CD4-positive, alpha-beta T cell (primary cell): ENCODE results near the gene CDH8. TPM values are rescaled to one million over a fixed set of nuclear protein-coding genes. Genes with fewer than 3 reads are reported as not detected.

Experiments
- ATAC-seq: fragments of 200-7000 bp; cut with Tn5 transposase; one replicate; pipeline ENCODE4 v1.10.0; 2022; ENCODE audit warnings: mild to moderate bottlenecking; ENCODE audit not compliant: poor library complexity
- CTCF ChIA-PET: fragments of 350-600 bp; sonication (Branson Sonifier 250); formaldehyde crosslinking; loops from one replicate; lab custom pipeline; 2021; ENCODE audit warnings: antibody characterized with exemption, inconsistent platforms; lab: Charles Lee
- POLR2A ChIA-PET: fragments of 350-600 bp; sonication (Branson Sonifier 250); formaldehyde crosslinking; loops from one replicate; lab custom pipeline; 2021; ENCODE audit warnings: antibody characterized with exemption, inconsistent platforms; lab: Charles Lee
- DNase-seq, 14 experiments: peaks; one replicate each; pipeline ENCODE4 v3.0.0-alpha.2; 2013 to 2020; ENCODE audit warnings: mixed read lengths in 2 of 14
- H3K27ac ChIP-seq, 2 donors: one replicate each; pipeline versions ENCODE4 v1.5.1 to v1.7.0; 2013; ENCODE audit warnings: low read length in 2 of 2, low read depth in 1 of 2, mild to moderate bottlenecking in 1 of 2
- H3K27me3 ChIP-seq, 2 experiments: 1 replicate in 1 of 2; 2 replicates in 1 of 2; pipeline versions ENCODE4 v1.6.1 to v1.7.0; 2013; ENCODE audit warnings: low read length in 2 of 2, control low read depth in 1 of 2, mild to moderate bottlenecking in 1 of 2, moderate library complexity in 1 of 2; ENCODE audit not compliant: insufficient read depth in 2 of 2, control insufficient read depth in 1 of 2
- H3K36me3 ChIP-seq: one replicate; pipeline ENCODE4 v1.6.1; 2013; ENCODE audit warnings: low read length, control low read depth; ENCODE audit not compliant: insufficient read depth
- H3K4me1 ChIP-seq: one replicate; pipeline ENCODE4 v1.6.1; 2013; ENCODE audit warnings: low read length, control low read depth; ENCODE audit not compliant: insufficient read depth
- H3K4me3 ChIP-seq: one replicate; pipeline ENCODE4 v1.5.1; 2013; ENCODE audit warnings: mild to moderate bottlenecking, low read length, moderate library complexity
- H3K9me3 ChIP-seq, 2 experiments: 1 replicate in 1 of 2; 2 replicates in 1 of 2; pipeline versions ENCODE4 v1.6.1 to v1.7.0; 2013; ENCODE audit warnings: low read length in 2 of 2, mild to moderate bottlenecking in 2 of 2, control low read depth in 1 of 2, moderate library complexity in 1 of 2; ENCODE audit not compliant: control insufficient read depth in 1 of 2, insufficient read depth in 1 of 2
- H3K27ac Mint-ChIP-seq: one replicate; pipeline ENCODE4 v1.8.0; 2020; ENCODE audit warnings: mixed read lengths
- H3K27me3 Mint-ChIP-seq: one replicate; pipeline ENCODE4 v1.8.0; 2021; ENCODE audit warnings: mixed read lengths
- H3K36me3 Mint-ChIP-seq: one replicate; pipeline ENCODE4 v1.8.0; 2021; ENCODE audit warnings: low read depth, mixed read lengths
- H3K4me1 Mint-ChIP-seq: one replicate; pipeline ENCODE4 v1.8.0; 2021; ENCODE audit warnings: low read depth, mixed read lengths
- H3K4me3 Mint-ChIP-seq: one replicate; pipeline ENCODE4 v1.8.0; 2020; ENCODE audit warnings: mild to moderate bottlenecking, mixed read lengths
- H3K9me3 Mint-ChIP-seq: one replicate; pipeline ENCODE4 v1.8.0; 2020; ENCODE audit warnings: mixed read lengths
- CTCF ChIP-seq: fragments of 200-600 bp; IDR thresholded peaks from one replicate; pipeline ENCODE4 v1.8.0; 2022; ENCODE audit warnings: antibody characterized with exemption, mild to moderate bottlenecking
- intact Hi-C, 2 experiments: fragments of 100-400 bp; cut with DNase I in 1 of 2; cut with micrococcal nuclease in 1 of 2; formaldehyde crosslinking; loops; one replicate each; pipeline versions ENCODE4 v1.15.1 to v1.9.0; 2023 to 2025; cut with DNase I, micrococcal nuclease
- total RNA-seq, 174 experiments: library from RNA in 2 of 174; stranded (reverse) in 2 of 174; gene quantifications; one replicate each; pipeline ENCODE4 v1.2.3 and lab custom pipeline; 2021 to 2026

CDH8 gene
- total RNA-seq, 2 experiments from 2014 or later: not detected

GRCh38 chr16:62021161-62021581 lies 15.1 kb downstream of the CDH8 start:
- H3K4me1 ChIP-seq: no peaks in the 10 kb centered on the region
- H3K36me3 ChIP-seq: no peaks in the 10 kb centered on the region
- TF ChIP-seq CTCF: no peak
- H3K9me3 Mint-ChIP-seq: peaks cover 16% of the 10 kb centered on the region
- ATAC-seq (no peak), DNase-seq (no peak)
- H3K4me1 Mint-ChIP-seq: no peaks in the 10 kb centered on the region
- ChIA-PET POLR2A (no interaction called here), CTCF (no interaction called here)
- H3K27ac ChIP-seq: no peak overlapping the region
- H3K4me3 ChIP-seq: no peak overlapping the region
- H3K27me3 Mint-ChIP-seq: no peaks in the 10 kb centered on the region
- intact Hi-C loops: loop anchor here in 1 of 2 experiments (10.0 kb wide), 1 partner anchor 56 kb away; no protein-coding TSS in a partner anchor
- H3K9me3 ChIP-seq: peaks cover 4% of the 10 kb centered on the region in 2 experiments
- H3K36me3 Mint-ChIP-seq: no peaks in the 10 kb centered on the region
- H3K27me3 ChIP-seq: no peaks in the 10 kb centered on the region
- no peak overlapping the region for H3K4me3 Mint-ChIP-seq
- no peak overlapping the region for H3K27ac Mint-ChIP-seq

GRCh38 chr16:62020681-62021080 lies 15.6 kb downstream of the CDH8 start:
- ChIA-PET CTCF (no interaction called here), POLR2A (no interaction called here)
- H3K9me3 Mint-ChIP-seq: peaks cover 18% of the 10 kb centered on the region
- DNase-seq (no peak), ATAC-seq (no peak)
- H3K4me1 ChIP-seq: no peaks in the 10 kb centered on the region
- no peaks in the 10 kb centered on the region for H3K4me1 Mint-ChIP-seq
- no peaks in the 10 kb centered on the region for H3K27me3 ChIP-seq
- H3K9me3 ChIP-seq: peaks cover 4% of the 10 kb centered on the region in 2 experiments
- intact Hi-C loops: loop anchor here in 1 of 2 experiments (10.0 kb wide), 1 partner anchor 56 kb away; no protein-coding TSS in a partner anchor
- no peak overlapping the region for H3K27ac ChIP-seq
- no peak overlapping the region for H3K4me3 ChIP-seq
- H3K36me3 Mint-ChIP-seq: no peaks in the 10 kb centered on the region
- no peak for TF ChIP-seq CTCF
- no peaks in the 10 kb centered on the region for H3K27me3 Mint-ChIP-seq
- no peak overlapping the region for H3K27ac Mint-ChIP-seq
- H3K4me3 Mint-ChIP-seq: no peak overlapping the region
- H3K36me3 ChIP-seq: no peaks in the 10 kb centered on the region

- Mint-ChIP-seq H3K27me3 (no peaks in the 10 kb centered on the region), H3K9me3 (peaks cover 20% of the 10 kb centered on the region), H3K36me3 (no peaks in the 10 kb centered on the region), H3K4me3 (no peak overlapping the region), H3K4me1 (no peaks in the 10 kb centered on the region), H3K27ac (no peak overlapping the region)
- ChIA-PET POLR2A (no interaction called here), CTCF (no interaction called here)
- no peaks in the 10 kb centered on the region for H3K36me3 ChIP-seq
- ATAC-seq: no peak
- no peak for TF ChIP-seq CTCF
- no peaks in the 10 kb centered on the region for H3K4me1 ChIP-seq
- no peak for DNase-seq
- H3K9me3 ChIP-seq: peaks cover 4% of the 10 kb centered on the region in 2 experiments
- no peaks in the 10 kb centered on the region for H3K27me3 ChIP-seq
- H3K27ac ChIP-seq: no peak overlapping the region
- no peak overlapping the region for H3K4me3 ChIP-seq
- intact Hi-C loops: loop anchor here in 1 of 2 experiments (10.0 kb wide), 1 partner anchor 55 kb away; no protein-coding TSS in a partner anchor
These were observed 16.4 kb downstream of the CDH8 start for GRCh38 chr16:62019851-62020250.
